Gastrocnemius medialis (tissue), 4 donors: ENCODE results near the gene TBL1X. TPM values are rescaled to one million over a fixed set of nuclear protein-coding genes. Genes with fewer than 3 reads are reported as not detected.

Source experiments
- ATAC-seq, 2 donors: fragments of 150-250 bp; one replicate each; pipeline ENCODE4 v1.9.1; 2016
- DNase-seq, 2 donors: peaks; one replicate each; pipeline ENCODE4 v3.0.0-alpha.2; 2019
- H3K27ac ChIP-seq, 4 donors: fragments of 200-600 bp; sonication (generic); 1 replicate in 1 of 4; 2 replicates in 3 of 4; pipeline ENCODE4 v1.5.1; 2016 to 2018; ENCODE audit warnings: mild to moderate bottlenecking in 2 of 4, moderate library complexity in 1 of 4
- H3K27me3 ChIP-seq, 3 donors: fragments of 200-600 bp; sonication (generic) in 2 of 3; 1 replicate in 1 of 3; 2 replicates in 2 of 3; pipeline versions ENCODE4 v1.5.1 to v1.6.0; 2016 to 2019; ENCODE audit warnings: mild to moderate bottlenecking in 1 of 3, moderate library complexity in 1 of 3
- H3K36me3 ChIP-seq, 2 donors: fragments of 200-600 bp; sonication (generic) in 1 of 2; one replicate each; pipeline ENCODE4 v1.5.1; 2017 to 2018
- H3K4me1 ChIP-seq, 2 donors: fragments of 200-600 bp; sonication (generic) in 1 of 2; one replicate each; pipeline ENCODE4 v1.5.1; 2016 to 2017; ENCODE audit warnings: mild to moderate bottlenecking in 2 of 2
- H3K4me3 ChIP-seq, 4 donors: fragments of 200-600 bp; sonication (generic) in 3 of 4; 1 replicate in 1 of 4; 2 replicates in 3 of 4; pipeline ENCODE4 v1.5.1; 2016 to 2019; ENCODE audit warnings: mild to moderate bottlenecking in 2 of 4
- H3K9me3 ChIP-seq, 3 donors: fragments of 200-600 bp; sonication (generic) in 2 of 3; 1 replicate in 1 of 3; 2 replicates in 2 of 3; pipeline ENCODE4 v1.5.1; 2016 to 2019
- CTCF ChIP-seq, 5 experiments: fragments of 450-650 bp in 3 of 5; fragments of 200-600 bp in 2 of 5; sonication (generic) in 2 of 5; IDR thresholded peaks in 4 of 5; conservative IDR thresholded peaks in 1 of 5; 1 replicate in 4 of 5; 2 replicates in 1 of 5; pipeline ENCODE4 v1.5.1; 2016 to 2019; ENCODE audit warnings: antibody characterized with exemption in 5 of 5, mild to moderate bottlenecking in 3 of 5, moderate library complexity in 3 of 5
- POLR2A ChIP-seq, 2 donors: fragments of 450-650 bp; IDR thresholded peaks; one replicate each; pipeline ENCODE4 v1.6.1; 2017; ENCODE audit warnings: antibody characterized with exemption in 2 of 2, mild to moderate bottlenecking in 2 of 2, moderate library complexity in 2 of 2
- in situ Hi-C, 4 donors: fragments of 200-750 bp; cut with MboI; loops; one replicate each; pipeline versions ENCODE4 v1.15.0 to v1.8.0; 2017; ENCODE audit warnings: low sequenced_read_pairs in 4 of 4
- intact Hi-C: fragments of 100-400 bp; cut with DNase I; formaldehyde crosslinking; loops from one replicate; pipeline ENCODE4 v1.15.1; 2023; ENCODE audit warnings: low total_unique reads
- total RNA-seq, 4 donors: library from RNA; depleted of rRNA; stranded (reverse); fragments of >200 nt; gene quantifications; one replicate each; pipeline versions ENCODE4 v1.1.0 to v1.2.3, GENCODE V29; 2016

TBL1X gene
- total RNA-seq, 4 donors from 2014 or later, result 6.7 to 16.8 (median 8.0) TPM

- Histone ChIP-seq H3K27me3 (no peaks in the 10 kb centered on the region), H3K4me3 (no peak overlapping the region), H3K36me3 (no peaks in the 10 kb centered on the region), H3K9me3 (no peaks in the 10 kb centered on the region), H3K27ac (no peak overlapping the region), H3K4me1 (peaks cover 5% of the 10 kb centered on the region in 2 donors)
- TF ChIP-seq POLR2A (IDR thresholded peaks at IDR 0.05) (no peak), CTCF (IDR thresholded peaks at IDR 0.05 in 4 of 5, conservative IDR thresholded peaks at IDR 0.05 in 1 of 5) (no peak)
- DNase-seq, result no peak
- ATAC-seq, result no peak
- intact Hi-C loops, result no loop called here
- in situ Hi-C loops, result no loop called here
Observed at GRCh38 chrX:9495496-9495895, 30.6 kb downstream of the TBL1X start.

GRCh38 chrX:9498236-9498635 lies 33.4 kb downstream of the TBL1X start:
- no peaks in the 10 kb centered on the region for H3K4me1 ChIP-seq
- no peak overlapping the region for H3K4me3 ChIP-seq
- intact Hi-C loops (no loop called here), in situ Hi-C loops (no loop called here)
- no peaks in the 10 kb centered on the region for H3K9me3 ChIP-seq
- ATAC-seq (no peak), DNase-seq (no peak)
- TF ChIP-seq POLR2A (IDR thresholded peaks at IDR 0.05) (no peak), CTCF (IDR thresholded peaks at IDR 0.05 in 4 of 5, conservative IDR thresholded peaks at IDR 0.05 in 1 of 5) (no peak)
- H3K27ac ChIP-seq, result no peak overlapping the region
- H3K36me3 ChIP-seq, result no peaks in the 10 kb centered on the region
- H3K27me3 ChIP-seq, result no peaks in the 10 kb centered on the region

- Histone ChIP-seq H3K4me1 (no peaks in the 10 kb centered on the region), H3K9me3 (no peaks in the 10 kb centered on the region), H3K36me3 (no peaks in the 10 kb centered on the region), H3K4me3 (no peak overlapping the region), H3K27ac (no peak overlapping the region), H3K27me3 (no peaks in the 10 kb centered on the region)
- intact Hi-C loops (no loop called here), in situ Hi-C loops (no loop called here)
- no peak for TF ChIP-seq CTCF (IDR thresholded peaks at IDR 0.05 in 4 of 5, conservative IDR thresholded peaks at IDR 0.05 in 1 of 5)
- no peak for TF ChIP-seq POLR2A (IDR thresholded peaks at IDR 0.05)
- ATAC-seq (no peak), DNase-seq (no peak)
Observed at GRCh38 chrX:9500584-9500983, 35.7 kb downstream of the TBL1X start.

- ATAC-seq, result no peak
- Histone ChIP-seq H3K36me3 (no peaks in the 10 kb centered on the region), H3K27ac (no peak overlapping the region), H3K4me3 (no peak overlapping the region), H3K4me1 (no peaks in the 10 kb centered on the region), H3K27me3 (no peaks in the 10 kb centered on the region), H3K9me3 (no peaks in the 10 kb centered on the region)
- in situ Hi-C loops (no loop called here), intact Hi-C loops (no loop called here)
- no peak for DNase-seq
- no peak for TF ChIP-seq CTCF (IDR thresholded peaks at IDR 0.05 in 4 of 5, conservative IDR thresholded peaks at IDR 0.05 in 1 of 5)
- no peak for TF ChIP-seq POLR2A (IDR thresholded peaks at IDR 0.05)
Observed at GRCh38 chrX:9501362-9501761, 36.5 kb downstream of the TBL1X start.

- TF ChIP-seq POLR2A (IDR thresholded peaks at IDR 0.05) (no peak), CTCF (IDR thresholded peaks at IDR 0.05 in 4 of 5, conservative IDR thresholded peaks at IDR 0.05 in 1 of 5) (no peak)
- intact Hi-C loops (no loop called here), in situ Hi-C loops (no loop called here)
- DNase-seq (no peak), ATAC-seq (no peak)
- no peak overlapping the region for H3K4me3 ChIP-seq
- H3K4me1 ChIP-seq, result no peaks in the 10 kb centered on the region
- no peaks in the 10 kb centered on the region for H3K36me3 ChIP-seq
- H3K9me3 ChIP-seq, result no peaks in the 10 kb centered on the region
- no peaks in the 10 kb centered on the region for H3K27me3 ChIP-seq
- no peak overlapping the region for H3K27ac ChIP-seq
Observed at GRCh38 chrX:9503261-9503660, 38.4 kb downstream of the TBL1X start.
